OCI-LY7 (cell line): ENCODE measurements around the gene CHN2.

Source experiments
- CTCF ChIP-seq: fragments of 200-600 bp; sonication (generic); conservative IDR thresholded peaks from 2 replicates; pipeline ENCODE4 v1.5.1; 2014; ENCODE audit warnings: mild to moderate bottlenecking, antibody characterized with exemption, low read length, moderate library complexity, mixed read lengths
- EZH2phosphoT487 ChIP-seq: fragments of 200-600 bp; sonication (generic); IDR thresholded peaks from 2 replicates; pipeline ENCODE4 v1.6.1; 2018; ENCODE audit warnings: low read depth, borderline replicate concordance, mild to moderate bottlenecking, mixed run types, antibody characterized with exemption, low read length, moderate library complexity, mixed read lengths

DNA sequence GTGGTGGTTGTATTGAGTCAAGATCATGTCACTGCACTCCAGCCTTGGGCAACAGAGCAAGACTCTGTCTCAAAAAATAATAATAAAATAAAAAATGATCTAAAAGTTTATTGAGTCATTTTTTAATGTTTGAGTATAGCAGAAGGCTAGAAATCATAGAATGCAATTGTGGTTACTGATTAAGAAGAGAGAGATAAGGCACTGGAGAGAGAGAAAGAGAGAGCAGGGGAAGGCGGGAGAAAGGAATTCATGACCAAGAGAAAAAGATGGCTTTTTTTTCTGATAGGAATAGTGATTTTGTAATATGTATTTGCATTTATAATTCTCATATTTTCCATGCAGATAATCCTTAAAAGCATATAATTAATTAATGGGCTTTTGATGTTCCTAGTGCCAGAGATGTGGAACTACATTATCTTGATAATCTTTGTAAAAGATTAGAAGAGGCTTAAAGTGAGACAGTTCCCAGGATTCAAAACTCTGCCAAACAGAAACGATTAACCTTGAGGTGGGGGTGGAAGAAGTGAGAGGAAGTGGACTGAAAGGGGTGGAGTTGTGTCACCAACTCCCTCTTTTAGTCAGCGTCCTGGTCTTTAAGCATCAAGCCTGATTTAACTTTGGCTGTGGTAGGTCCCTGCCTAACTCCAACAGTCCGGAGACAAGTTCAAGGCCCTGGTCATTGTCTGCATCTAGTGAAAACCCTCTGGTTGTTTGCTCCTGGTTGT, 76.2 kb downstream of the CHN2 start:
- TF ChIP-seq CTCF, result no peak
- TF ChIP-seq EZH2phosphoT487, result no peak
